ENCODE data around the gene CCL26.

Gene CCL26

DNA sequence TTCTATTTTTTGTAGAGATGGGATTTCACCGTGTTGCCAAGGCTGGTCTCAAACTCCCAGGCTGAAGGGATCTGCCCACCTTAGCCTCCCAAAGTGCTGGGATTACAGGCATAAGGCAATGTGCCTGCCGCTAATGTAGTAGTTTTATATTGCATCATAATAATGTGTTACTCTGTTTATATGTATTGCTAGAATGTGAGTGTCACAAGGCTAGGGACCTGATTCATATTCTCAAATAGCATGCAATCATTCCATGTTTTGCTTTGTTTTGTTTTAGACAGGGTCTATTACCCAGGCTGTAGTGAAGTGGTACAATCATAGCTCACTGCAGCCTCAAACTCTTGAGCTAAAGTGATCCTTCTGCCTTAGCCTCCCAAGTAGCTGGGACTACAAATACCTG lies 13.5 kb downstream of the CCL26 start:
- H3K27ac ChIP-seq: no peak overlapping the region
- TF ChIP-seq ZFX (IDR thresholded peaks at IDR 0.05; ENCODE audit: borderline replicate concordance): no peak
- TF ChIP-seq, protein P1, sequence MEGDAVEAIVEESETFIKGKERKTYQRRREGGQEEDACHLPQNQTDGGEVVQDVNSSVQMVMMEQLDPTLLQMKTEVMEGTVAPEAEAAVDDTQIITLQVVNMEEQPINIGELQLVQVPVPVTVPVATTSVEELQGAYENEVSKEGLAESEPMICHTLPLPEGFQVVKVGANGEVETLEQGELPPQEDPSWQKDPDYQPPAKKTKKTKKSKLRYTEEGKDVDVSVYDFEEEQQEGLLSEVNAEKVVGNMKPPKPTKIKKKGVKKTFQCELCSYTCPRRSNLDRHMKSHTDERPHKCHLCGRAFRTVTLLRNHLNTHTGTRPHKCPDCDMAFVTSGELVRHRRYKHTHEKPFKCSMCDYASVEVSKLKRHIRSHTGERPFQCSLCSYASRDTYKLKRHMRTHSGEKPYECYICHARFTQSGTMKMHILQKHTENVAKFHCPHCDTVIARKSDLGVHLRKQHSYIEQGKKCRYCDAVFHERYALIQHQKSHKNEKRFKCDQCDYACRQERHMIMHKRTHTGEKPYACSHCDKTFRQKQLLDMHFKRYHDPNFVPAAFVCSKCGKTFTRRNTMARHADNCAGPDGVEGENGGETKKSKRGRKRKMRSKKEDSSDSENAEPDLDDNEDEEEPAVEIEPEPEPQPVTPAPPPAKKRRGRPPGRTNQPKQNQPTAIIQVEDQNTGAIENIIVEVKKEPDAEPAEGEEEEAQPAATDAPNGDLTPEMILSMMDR (IDR thresholded peaks at IDR 0.05): no peak

DNA sequence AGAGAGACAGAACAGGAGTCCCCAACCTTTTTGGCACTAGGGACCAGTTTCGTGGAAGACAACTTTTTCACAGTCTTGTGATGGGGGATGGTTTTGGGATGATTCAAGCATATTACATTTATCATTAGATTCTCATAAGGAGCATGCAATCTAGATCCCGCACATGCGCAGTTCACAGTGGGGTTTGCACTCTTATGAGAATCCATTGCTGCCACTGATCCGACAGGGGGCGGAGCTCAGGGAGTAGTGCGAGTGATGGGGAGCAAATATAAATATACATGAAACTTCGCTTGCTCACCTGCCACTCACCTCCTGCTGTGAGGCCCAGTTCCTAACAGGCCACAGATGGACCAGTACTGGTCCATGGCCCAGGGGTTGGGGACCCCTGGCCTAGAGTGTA lies 14.2 kb downstream of the CCL26 start:
- TF ChIP-seq, protein P1 (IDR thresholded peaks at IDR 0.05): no peak
- no peak for TF ChIP-seq ZFX (IDR thresholded peaks at IDR 0.05; ENCODE audit: borderline replicate concordance)
- no peak overlapping the region for H3K27ac ChIP-seq

DNA sequence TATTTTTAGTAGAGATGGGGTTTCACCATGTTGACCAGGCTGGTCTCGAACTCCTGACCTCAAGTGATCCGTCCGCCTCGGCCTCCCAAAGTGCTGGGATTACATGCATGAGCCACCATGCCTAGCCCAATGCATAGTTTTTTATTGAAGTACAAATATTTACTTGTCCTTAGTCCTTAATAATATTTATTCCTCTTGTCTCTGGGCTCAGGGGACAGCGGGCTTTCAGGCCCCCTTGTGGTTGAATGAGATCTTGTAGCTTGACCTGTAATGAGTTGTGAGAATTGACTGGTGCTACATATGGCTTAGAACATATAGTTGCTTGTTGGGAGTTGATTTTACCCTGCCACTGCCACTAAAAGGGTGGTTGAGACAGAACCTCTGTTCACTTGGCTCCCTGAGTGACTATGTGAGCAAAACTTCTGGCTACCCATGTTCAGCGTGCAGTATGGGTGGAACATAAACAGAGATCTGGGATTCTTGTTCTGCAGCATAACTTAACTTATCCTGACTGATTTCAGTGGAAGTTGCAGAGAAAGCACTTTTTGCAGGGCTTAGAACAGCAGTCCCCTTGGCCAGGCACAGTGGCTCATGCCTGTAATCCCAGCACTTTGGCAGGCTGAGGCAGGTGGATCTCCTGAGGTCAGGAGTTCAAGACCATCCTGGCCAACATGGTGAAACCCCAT lies 14.9 kb downstream of the CCL26 start:
- no peak overlapping the region for H3K27ac ChIP-seq
- TF ChIP-seq ZFX (IDR thresholded peaks at IDR 0.05; ENCODE audit: borderline replicate concordance): no peak
- TF ChIP-seq, protein P1 (IDR thresholded peaks at IDR 0.05): peak; percentile 74

DNA sequence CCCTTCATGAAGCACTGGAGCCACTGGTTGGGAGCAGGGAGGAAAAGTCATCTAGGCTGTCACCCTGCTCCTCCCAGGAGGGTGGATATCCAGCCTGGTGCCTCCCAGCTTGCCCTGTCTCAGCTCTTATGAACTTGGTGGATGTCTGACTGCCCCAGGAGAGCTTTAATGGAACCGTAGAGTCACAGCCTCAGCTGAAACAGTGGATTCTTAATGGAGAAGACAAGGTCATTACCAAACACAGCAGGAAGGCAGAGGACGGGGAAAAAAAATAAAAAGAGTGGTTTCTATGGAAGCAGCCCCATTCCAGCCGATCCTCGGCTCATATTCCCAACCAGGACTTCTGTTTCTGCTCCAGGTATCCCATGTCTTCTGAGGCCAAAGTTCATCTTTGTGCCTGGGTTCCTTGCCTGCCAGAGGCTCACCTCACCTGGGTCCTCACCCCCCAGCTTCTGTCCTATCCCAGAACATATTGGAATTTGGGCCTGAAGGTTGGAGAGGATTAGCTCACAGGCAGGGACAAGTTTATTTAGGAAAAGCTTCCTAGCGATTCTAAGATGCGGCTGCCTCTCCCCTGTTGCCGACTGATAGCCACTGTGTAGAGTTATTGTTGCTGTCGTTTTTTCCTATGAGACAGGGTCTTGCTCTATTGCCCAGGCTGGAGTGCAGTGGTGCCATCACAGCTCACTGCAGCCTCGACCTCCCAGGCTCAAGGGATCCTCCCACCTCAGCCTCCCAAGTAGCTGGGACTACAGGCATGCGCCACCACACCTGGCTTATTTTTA lies 15.6 kb downstream of the CCL26 start:
- H3K27ac ChIP-seq: no peak overlapping the region
- no peak for TF ChIP-seq ZFX (IDR thresholded peaks at IDR 0.05; ENCODE audit: borderline replicate concordance)
- TF ChIP-seq, protein P1 (IDR thresholded peaks at IDR 0.05): no peak

DNA sequence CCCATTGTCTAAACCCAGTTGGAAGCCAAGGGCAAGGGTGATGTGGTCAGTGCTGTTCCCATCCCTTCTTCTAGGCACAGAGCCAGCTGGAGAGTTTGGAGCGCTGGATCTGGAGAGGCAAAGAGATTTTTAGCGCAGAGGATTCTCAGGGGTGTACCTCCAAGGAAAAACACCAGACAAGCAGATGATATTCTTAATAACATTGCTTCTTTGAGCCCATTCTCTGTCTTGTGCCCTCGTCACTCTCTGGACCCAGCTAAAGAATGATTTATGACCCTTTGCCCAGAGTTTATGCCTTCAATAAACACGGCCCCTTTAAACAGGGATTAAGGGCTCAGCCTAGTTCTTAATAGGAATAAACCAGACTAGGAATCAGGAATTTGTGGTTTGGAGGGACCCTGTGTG lies 28.6 kb downstream of the CCL26 start:
- no peak overlapping the region for H3K27ac ChIP-seq
- TF ChIP-seq, protein P1 (IDR thresholded peaks at IDR 0.05): no peak
- no peak for TF ChIP-seq ZFX (IDR thresholded peaks at IDR 0.05; ENCODE audit: borderline replicate concordance)

DNA sequence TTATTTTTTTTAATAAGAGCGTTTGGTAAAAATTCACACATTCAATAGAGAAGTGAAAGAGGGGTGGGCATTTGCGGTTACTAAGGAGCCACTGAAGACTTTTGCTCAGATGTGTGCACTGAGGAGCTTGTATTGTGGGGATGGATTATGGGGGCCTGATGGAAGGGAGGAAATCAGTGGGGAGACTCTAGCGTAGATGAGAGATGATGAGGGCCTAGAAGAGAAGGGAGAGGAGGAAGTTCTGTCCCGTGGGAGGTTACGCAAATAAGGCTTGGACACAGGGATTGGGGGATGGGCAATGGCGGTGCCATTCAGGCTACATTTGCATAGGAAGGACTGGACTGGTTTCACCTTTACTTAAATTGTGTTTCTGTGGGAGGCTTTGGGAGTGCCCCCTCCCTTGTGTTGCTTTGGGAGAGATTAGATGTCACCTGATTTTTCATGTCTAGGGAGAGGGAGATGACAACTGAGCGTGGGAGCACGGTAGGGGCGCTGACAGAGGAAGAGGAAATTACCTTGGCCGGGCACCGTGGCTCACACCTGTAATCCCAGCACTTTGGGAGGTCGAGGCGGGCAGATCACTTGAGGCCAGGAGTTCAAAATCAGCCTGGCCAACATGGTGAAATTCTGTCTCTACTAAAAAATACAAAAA lies 31.0 kb downstream of the CCL26 start:
- no peak for TF ChIP-seq ZFX (IDR thresholded peaks at IDR 0.05; ENCODE audit: borderline replicate concordance)
- no peak overlapping the region for H3K27ac ChIP-seq

DNA sequence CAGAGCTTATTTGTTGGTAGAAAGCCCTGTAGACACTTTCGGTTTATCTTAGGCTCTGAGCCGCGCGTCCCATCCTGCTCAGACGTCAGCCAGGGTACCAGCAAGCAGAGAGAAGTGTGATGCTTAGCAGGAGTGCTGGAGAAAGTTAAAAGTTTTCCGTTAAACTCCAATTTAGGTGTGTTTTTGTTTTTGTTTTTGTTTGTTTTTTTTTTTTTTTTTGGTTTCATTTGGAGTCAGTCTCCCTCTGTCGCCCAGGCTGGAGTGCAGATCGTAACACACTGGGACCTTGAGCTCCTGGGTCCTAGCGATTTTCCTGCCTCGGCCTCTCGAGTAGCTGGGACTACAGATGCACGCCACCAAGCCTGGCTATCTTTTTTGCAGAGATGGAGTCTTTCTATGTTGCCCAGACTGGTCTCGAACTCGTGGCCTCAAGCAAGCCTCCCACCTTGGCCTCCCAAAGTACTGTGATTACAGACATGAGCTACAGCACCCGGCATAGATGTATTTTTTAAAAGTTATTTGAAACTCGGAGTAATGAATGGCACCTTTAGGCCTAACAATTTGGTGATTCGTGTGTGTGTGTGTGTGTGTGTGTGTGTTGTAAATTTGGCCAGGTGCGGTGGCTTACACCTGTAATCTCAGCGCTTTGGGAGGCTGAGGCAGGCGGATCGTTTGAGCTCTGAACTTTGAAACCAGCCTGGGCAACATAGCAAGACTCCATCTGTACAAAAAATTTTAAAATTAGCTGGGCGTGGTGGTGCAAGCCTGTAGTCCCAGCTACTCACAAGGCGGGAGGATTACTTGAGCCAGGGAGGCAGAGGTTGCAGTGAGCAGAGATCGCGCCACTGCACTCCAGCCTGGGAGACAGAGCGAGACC lies 32.0 kb downstream of the CCL26 start:
- peak overlapping the region; percentile 49 for H3K27ac ChIP-seq
- TF ChIP-seq, protein P1 (IDR thresholded peaks at IDR 0.05): no peak
- no peak for TF ChIP-seq ZFX (IDR thresholded peaks at IDR 0.05; ENCODE audit: borderline replicate concordance)

All from 22Rv1 (cell line).